Measurements from ENCODE around the gene CPNE5.

CPNE5 gene

DNA sequence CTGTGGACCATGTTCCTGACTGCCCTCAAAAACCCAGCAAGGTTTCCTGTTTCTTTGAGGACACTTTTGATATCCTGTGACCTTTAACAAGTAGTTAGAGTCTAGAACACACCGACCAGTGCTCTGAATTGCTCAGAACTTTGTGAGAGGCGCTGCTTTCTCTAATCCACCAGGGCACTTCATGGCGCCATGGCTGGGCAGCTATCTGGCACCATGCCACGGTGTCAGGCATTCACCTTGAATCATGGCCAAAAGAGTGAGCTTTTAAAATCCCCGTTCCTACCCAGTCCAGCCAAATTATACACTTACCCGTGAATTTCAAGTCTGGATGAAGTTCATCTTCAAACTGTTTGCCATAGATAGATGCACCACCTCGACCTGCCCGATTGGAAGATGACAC is 17.0 kb upstream of the CPNE5 start:
- DNase-seq: no peak

GRCh38 chr6:36855750-36856149 is 16.5 kb upstream of the CPNE5 start:
- DNase-seq: no peak

DNA sequence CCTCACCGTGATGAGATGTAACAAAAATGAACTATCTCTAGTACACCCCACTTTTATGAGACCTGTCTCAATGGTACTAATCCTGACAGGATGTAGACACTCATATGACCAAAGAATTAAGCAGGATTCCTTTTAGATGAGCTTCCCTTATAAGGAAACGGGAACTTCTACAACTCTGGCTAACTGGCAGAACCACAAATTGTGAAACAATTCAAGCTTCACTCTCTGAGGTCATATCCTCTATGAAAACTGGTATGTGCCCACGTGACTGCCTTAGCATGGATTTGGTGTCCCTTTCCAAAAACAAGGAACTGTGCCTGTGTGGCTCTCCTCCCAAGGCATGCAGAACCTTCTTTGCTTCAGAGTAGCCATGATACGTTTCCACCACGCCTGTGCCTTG is 14.1 kb upstream of the CPNE5 start:
- peak; percentile 92 for DNase-seq

DNA sequence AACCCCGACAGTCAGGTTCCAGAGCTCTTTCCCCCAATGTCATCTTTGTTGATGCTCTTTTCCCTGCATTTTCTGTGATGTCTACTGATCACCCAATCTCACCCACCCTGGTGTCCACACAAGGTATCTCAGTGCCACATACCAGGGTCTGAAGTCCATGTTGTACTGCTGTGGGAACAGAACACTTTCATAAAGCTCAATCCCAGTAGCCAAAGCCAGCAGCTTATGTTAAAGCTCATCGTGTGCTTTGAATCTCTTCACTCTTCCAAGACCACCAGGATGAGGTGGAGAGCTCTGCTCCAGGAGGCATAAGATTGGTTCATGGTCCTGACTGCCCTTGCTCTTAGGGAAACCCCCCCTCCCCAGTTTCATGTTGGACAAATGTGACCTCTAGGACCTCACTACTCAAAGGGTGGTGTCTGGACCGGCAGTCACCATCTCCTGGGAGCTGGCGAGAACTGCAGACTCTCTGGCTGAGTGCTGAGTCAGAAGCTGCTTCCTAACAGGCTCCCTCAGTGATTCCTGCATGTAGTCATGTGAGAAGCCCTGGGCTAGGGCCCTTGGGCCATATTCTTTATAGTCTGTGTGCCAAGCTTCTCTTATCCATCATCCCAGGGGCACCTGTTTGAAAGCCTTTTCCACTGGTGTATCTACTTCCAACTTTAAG is 13.4 kb upstream of the CPNE5 start:
- DNase-seq: peak; percentile 40

DNA sequence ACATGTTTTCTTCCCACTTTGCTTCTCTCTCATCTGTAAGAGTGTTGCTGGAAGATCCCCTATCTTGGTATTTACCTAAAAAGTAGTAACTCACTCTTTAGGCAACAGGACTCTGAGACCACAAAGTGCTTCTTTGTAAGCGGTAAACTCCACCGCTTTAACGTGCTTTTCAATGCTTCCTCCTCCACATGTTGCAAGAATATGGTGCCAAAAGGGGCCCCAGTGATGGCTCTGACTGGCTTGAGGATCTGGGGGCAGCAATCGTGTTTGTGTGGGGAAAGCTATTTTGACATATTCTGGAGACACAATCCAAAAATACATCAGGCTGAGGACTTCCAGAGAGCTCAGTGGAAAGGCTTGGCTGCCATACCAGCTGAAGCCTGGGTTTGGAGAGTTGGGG is 12.4 kb upstream of the CPNE5 start:
- DNase-seq: no peak

- peak; percentile 80 for DNase-seq
These were observed 11.9 kb upstream of the CPNE5 start for GRCh38 chr6:36851149-36851614.

DNA sequence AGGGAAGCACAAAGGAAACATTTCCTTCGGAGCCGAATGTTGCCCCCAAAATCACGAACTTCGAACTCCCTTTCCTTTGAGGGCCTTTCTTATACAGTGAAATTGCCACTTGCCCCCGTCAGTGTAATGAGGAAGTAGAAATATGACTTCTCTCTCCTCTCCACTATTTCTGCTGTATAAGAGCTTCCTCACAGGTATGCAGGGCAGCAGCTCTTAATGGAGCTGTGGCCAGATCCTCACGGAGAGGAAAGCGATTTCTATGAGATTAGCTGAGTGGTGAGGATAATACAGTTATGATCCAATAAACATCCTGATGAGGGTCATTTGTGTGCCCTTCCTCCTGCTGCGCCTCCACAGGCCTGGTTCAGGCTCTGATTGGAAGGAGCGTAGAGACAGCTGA is 10.8 kb upstream of the CPNE5 start:
- no peak for DNase-seq

DNA sequence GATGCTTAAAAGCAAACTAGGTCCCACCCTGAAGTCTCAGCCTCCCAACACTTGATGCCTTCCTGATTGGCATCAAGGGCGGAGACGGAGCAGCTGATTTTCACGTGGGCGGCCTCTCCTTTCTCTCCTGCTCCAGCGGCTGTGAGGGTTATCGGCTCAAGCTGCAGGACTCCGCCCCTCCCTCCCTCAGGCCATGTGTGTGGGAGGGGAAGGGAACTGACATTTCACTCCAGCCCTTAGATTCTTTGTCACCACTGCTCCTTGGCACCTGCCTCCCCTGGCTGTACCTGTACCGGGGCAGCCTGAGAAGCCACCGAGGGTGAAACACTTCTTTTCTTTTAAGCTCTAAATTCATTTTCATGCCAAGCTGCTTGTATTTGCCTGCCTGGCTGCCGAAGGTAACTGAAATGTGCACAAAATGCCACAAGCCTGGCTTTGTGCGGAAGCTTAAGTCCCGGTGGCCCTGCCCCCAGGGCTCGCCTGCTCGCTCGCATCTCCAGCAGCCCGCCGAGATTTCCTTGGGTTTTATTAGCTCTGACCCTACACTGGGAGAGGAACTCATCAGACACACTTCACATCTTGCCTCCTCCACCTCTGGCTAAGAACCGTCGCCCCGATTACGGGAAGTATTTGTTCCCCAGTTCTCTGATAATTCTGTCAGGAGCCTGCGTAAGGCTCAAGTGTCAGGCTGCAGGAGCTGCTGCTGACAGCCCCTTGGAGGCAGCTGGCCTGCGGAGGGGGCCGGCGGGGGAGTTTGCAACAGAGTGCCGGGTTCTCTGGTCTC is 9.6 kb upstream of the CPNE5 start:
- peak; percentile 56 for DNase-seq

- no peak for DNase-seq
These were observed 8.7 kb upstream of the CPNE5 start for GRCh38 chr6:36847991-36848390.

DNA sequence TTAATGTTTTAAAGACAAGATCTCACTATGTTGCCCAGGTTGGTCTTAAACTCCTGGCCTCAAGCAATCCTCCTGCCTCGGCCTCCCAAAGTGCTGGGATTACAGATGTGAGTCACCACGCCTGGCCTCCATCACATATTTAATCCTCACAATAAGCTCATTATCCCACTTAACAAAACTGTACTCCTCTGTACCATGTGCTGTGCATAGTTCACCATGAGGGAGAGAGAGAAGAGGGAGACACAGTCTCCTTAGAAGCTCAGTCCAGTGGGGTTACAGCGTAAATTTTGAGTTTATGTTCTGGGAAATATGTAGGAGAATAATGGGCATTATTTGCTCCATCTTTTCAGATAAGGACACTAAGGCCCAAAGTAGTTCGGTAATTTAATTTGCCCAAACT is 7.9 kb upstream of the CPNE5 start:
- DNase-seq: no peak

GRCh38 chr6:36845233-36845632 is 6.0 kb upstream of the CPNE5 start:
- DNase-seq: no peak

DNA sequence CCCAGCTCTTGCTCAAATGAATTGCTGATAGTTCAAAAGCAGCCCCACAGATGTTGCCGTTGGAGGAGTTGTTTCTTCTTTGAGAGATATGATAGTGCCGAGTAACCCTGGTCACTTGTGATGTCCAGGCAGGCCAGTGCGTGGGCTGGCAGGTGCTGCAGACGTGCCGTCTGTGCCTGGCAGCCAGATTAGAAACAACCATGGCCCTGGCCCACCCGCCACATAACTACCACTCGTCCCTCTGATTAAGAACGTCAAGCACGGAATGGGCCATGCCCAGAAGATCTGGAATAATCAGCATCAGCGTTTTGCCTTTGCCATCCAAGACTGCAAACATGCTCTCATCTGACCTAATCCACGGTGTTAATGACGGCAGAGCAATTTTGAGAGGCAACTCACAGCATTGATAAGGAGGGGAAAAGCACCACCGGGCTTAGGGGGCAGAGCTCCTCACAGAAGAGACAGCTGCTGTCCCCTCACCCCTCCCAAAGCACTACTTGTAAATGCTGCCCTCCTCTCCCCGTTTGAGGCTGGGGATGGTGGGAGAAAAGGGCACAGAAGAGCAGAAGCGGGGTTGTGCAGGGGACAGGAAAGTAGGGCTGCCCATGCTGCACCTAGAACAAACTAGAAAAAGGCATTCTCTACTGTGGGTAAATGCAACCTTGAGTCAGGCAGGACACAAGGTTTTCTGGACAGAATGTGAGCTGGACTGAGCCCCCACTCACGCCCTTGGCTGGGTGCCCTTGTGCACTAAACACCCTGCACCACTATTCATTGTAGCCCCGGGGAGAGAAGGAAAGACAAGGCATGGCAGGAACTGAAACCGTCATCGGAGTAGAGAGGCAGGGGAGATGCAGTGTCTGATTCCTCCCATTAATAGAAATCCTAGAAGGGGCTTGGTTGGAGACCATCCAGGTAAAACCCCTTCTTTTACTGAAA is 5.3 kb upstream of the CPNE5 start:
- no peak for DNase-seq

DNA sequence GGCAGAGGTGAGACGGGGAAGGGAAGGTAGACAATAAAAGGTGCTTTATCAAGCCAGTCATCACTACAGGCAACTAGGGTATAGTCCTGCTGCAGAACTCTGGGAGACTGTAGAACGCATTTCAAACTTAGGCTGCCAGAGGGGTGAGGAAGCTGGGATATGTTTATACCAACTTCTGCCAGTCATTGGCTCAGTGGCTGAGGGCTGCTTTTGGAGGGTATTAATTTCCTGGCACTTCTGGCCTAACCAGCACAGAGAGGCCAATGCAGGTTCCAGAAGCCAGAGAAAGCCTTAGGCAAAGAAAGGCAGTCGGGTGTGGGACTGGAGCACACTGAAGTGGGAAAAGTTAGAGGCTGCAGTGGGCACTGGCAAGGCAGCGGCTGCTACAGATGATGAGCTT is 3.9 kb upstream of the CPNE5 start:
- DNase-seq: no peak

DNA sequence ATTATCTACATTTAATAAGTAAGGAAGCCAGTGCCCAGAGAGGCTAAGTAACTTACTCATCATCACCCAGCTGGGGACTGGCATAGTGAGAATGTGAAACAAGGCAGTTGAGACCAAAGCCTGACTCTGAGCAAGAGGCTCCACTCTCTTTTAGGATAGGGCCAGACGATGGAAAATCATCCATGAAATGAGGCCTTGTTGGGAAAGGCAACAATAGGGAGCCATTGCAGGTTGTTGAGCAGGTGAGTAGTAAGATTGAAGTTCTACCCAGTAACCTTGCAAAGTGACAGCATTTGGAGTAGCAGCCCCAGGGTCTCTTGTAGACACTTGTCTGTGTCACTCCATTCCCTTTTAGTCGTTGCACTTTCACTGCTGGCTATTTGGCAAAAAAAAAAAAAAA is 2.5 kb upstream of the CPNE5 start:
- DNase-seq: no peak

- no peak for DNase-seq
These were observed 1.5 kb upstream of the CPNE5 start for GRCh38 chr6:36840432-36841403.

DNA sequence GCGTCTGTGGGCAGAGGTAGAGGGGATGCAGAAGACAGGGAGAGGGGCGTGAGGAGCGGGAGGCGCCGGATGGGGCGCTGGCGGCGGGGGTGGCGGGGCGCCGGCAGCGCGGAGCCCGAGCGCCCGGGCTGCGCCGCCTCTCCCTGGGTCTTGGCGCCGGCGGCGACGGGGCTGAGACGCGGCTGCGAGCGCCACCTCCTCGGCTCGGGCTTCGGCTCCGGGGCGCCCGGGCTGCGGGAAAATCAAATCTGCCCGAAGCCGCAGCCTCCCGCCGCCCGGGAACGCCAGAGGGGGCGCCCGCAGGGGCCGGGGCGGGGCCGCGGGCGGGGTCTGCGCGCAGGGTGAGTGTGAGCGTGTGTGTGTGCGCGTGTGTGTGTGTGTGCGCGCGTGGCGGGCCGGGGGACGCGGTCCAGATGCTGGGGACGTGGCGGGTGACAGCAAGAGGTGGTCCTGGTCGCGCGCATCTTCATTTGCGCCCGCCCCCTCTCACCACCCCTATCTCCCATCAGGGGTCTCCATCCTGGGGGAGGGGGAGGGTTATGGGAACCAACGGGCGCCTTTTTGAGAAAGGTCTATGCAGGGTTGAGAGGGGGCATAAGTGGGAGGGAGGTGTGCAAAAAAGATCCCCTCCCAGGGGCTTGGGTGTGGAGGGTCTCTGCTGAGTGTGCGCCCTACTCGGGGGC is 646 bp upstream of the CPNE5 start:
- DNase-seq: peak; percentile 42

GRCh38 chr6:36837686-36838085 is 1.6 kb downstream of the CPNE5 start:
- DNase-seq: no peak

DNA sequence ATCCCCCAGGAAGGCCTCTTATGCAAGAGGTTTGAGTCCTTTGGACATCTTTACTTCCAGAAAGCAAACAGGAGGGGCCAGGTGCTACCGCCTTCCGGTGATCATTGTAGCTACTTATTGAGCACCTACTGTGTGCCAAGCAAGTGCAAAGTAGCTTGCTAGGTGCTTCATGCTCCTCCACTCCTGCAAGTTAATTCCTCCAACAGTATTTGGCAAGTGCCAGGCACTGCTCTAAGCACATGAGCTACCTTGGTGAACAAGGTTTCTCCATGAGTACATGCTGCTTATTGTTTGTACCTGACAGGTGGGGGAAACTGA is 2.3 kb downstream of the CPNE5 start:
- DNase-seq: no peak

GRCh38 chr6:36836111-36837021 is 2.9 kb downstream of the CPNE5 start:
- DNase-seq: no peak

DNA sequence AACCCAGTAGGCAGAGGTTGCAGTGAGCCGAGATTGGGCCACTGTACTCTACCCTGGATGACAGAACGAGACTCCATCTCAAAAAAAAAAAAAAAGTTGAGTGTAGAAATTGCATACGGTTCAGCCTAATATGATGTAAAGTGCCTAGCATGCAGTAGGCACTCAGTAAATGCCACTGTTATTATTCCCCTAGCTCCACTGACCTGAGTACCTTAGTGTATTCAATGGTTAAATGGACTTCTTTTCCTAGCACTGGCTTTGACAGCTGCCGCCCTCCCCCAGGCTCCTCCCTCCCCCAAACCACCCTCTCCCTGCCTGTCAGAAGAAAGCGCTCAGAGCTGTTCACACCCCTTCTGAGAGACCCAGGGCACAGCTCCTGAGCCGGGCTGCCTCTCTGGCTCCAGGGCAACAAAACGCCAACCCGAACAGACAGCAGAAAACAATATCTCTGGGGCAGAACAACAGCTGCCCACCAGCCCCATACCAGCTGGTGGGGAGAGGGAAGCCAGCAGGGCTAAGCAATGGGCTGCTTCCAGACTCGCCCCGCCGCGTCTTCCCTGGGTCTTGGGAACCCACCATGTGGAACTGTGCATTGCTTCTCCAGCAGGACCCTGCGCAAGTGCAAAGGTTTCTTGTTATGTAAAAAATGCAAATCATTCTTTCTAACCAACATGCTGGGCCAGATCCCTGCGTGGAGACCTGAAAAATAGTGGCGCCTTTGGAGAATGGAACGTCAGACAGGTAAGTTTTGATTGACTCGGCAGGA is 4.5 kb downstream of the CPNE5 start:
- DNase-seq: no peak

Measured in suppressor macrophage treated with lipopolysaccharide for 4 hours (primary cell).